Measurements from ENCODE around the gene UBAP2.
A peak's percentile ranks its signal among the peaks of the same experiment; 100 is the strongest.

UBAP2 gene

GRCh38 chr9:33919276-33919897 is 129.3 kb downstream of the UBAP2 start:
- no peak for DNase-seq

- DNase-seq = no peak
Observed at GRCh38 chr9:33917036-33917435, 131.7 kb downstream of the UBAP2 start.

GRCh38 chr9:33914887-33915628 is 133.6 kb downstream of the UBAP2 start:
- DNase-seq = no peak

- no peak for DNase-seq
Observed at GRCh38 chr9:33913541-33913940, 135.1 kb downstream of the UBAP2 start.

- no peak for DNase-seq
Observed at GRCh38 chr9:33908749-33909148, 139.9 kb downstream of the UBAP2 start.

- no peak for DNase-seq
Observed at GRCh38 chr9:33908114-33908513, 140.6 kb downstream of the UBAP2 start.

GRCh38 chr9:33907347-33907746 is 141.3 kb downstream of the UBAP2 start:
- no peak for DNase-seq

- no peak for DNase-seq
Observed at GRCh38 chr9:33906769-33907168, 141.9 kb downstream of the UBAP2 start.

- DNase-seq = no peak
Observed at GRCh38 chr9:33905137-33905536, 143.6 kb downstream of the UBAP2 start.

- no peak for DNase-seq
Observed at GRCh38 chr9:33903157-33903780, 145.4 kb downstream of the UBAP2 start.

GRCh38 chr9:33894316-33894715 is 154.4 kb downstream of the UBAP2 start:
- no peak for DNase-seq

GRCh38 chr9:33893861-33894260 is 154.8 kb downstream of the UBAP2 start:
- DNase-seq = no peak

GRCh38 chr9:33885948-33886347 is 162.7 kb downstream of the UBAP2 start:
- DNase-seq = no peak

GRCh38 chr9:33884856-33885701 is 163.6 kb downstream of the UBAP2 start:
- peak; percentile 20 for DNase-seq

GRCh38 chr9:33881635-33882034 is 167.1 kb downstream of the UBAP2 start:
- no peak for DNase-seq

GRCh38 chr9:33880211-33881089 is 168.2 kb downstream of the UBAP2 start:
- DNase-seq = no peak

GRCh38 chr9:33878691-33879366 is 169.9 kb downstream of the UBAP2 start:
- DNase-seq = no peak

- DNase-seq = no peak
Observed at GRCh38 chr9:33877727-33878489, 170.8 kb downstream of the UBAP2 start.
